Measurements from ENCODE around the gene FAM156B.
"Not testable (repeated sequence)": the region's sequence is repeated elsewhere in the genome, so short reads cannot be mapped to it uniquely, and the experiment has no call there.

The FAM156B gene

GRCh38 chrX:52923781-52924241 is 26.7 kb downstream of the FAM156B start:
- DNase-seq (ENCODE audit: low read depth, low spot score): no peak

- not testable (repeated sequence) for DNase-seq (ENCODE audit: low read depth, low spot score)
These were observed 33.1 kb downstream of the FAM156B start for GRCh38 chrX:52930214-52930613.

- no peak for DNase-seq (ENCODE audit: low read depth, low spot score)
These were observed 36.1 kb downstream of the FAM156B start for GRCh38 chrX:52933213-52933612.

- no peak for DNase-seq (ENCODE audit: low read depth, low spot score)
These were observed 37.0 kb downstream of the FAM156B start for GRCh38 chrX:52933976-52934703.

GRCh38 chrX:52934704-52935469 is 37.8 kb downstream of the FAM156B start:
- DNase-seq (ENCODE audit: low read depth, low spot score): peak; percentile 65

GRCh38 chrX:52935470-52935784 is 38.3 kb downstream of the FAM156B start:
- DNase-seq (ENCODE audit: low read depth, low spot score): not testable (repeated sequence)

GRCh38 chrX:52940704-52941103 is 43.6 kb downstream of the FAM156B start:
- not testable (repeated sequence) for DNase-seq (ENCODE audit: low read depth, low spot score)

GRCh38 chrX:52941728-52942127 is 44.6 kb downstream of the FAM156B start:
- DNase-seq (ENCODE audit: low read depth, low spot score): not testable (repeated sequence)

- not testable (repeated sequence) for DNase-seq (ENCODE audit: low read depth, low spot score)
These were observed 48.8 kb downstream of the FAM156B start for GRCh38 chrX:52945838-52946494.

GRCh38 chrX:52947501-52947900 is 50.4 kb downstream of the FAM156B start:
- DNase-seq (ENCODE audit: low read depth, low spot score): not testable (repeated sequence)

- not testable (repeated sequence) for DNase-seq (ENCODE audit: low read depth, low spot score)
These were observed 51.1 kb downstream of the FAM156B start for GRCh38 chrX:52948265-52948664.

GRCh38 chrX:52949325-52949724 is 52.2 kb downstream of the FAM156B start:
- DNase-seq (ENCODE audit: low read depth, low spot score): not testable (repeated sequence)

GRCh38 chrX:52949884-52950283 is 52.8 kb downstream of the FAM156B start:
- DNase-seq (ENCODE audit: low read depth, low spot score): not testable (repeated sequence)
